NCI-H1105 treated with DMSO at 0.1 percent for 48 hours (cell line): Measurements from ENCODE around the gene NPL.

Source experiments
- DNase-seq: peaks from one replicate; lab custom pipeline; 2025; lab: John Stamatoyannopoulos, UW

Gene NPL

DNA sequence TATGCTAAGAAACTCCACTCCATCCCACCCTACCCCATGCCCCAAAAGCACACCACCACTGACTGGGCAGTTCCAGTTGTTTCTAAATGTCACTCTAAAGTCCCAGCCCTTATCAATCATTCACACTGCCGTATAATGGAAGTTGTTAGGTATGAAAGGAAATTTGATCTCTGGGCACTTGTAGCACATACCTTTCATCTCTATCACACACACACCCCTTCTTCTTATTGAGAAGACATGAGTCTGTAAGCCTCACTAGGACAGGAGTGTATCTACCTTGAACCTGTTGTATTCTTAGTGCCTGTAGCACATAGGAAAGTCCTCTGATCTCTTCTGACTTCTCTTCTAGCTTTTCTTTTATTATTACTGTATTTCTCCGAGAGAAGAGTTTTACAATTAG, 27.3 kb downstream of the NPL start:
- no peak for DNase-seq

DNA sequence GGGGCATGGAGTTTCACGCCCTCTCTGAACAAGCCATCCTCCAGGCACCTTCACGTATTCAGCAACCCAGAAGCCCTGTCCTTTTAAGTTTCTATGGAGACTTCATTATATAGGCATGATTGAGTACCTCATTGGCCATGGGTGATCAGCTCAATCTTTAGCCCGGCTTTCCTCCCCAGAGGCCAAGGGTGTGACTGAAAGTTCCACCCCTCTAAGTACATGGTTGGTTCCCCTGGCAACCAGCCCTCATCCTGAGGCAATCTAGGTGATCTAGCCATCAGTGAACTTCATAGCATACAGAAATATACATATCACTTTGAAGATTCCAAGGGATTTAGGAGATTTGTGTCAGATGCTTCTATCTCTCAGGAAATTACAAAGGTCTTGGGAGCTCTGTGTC, 28.2 kb downstream of the NPL start:
- DNase-seq = no peak

GRCh38 chr1:182823220-182823619, 33.6 kb downstream of the NPL start:
- DNase-seq = no peak

- no peak for DNase-seq
Measured at GRCh38 chr1:182826892-182827291, 37.3 kb downstream of the NPL start.

GRCh38 chr1:182829285-182829932, 39.8 kb downstream of the NPL start:
- DNase-seq = no peak

- no peak for DNase-seq
Measured at GRCh38 chr1:182833271-182833670, 43.7 kb downstream of the NPL start.

DNA sequence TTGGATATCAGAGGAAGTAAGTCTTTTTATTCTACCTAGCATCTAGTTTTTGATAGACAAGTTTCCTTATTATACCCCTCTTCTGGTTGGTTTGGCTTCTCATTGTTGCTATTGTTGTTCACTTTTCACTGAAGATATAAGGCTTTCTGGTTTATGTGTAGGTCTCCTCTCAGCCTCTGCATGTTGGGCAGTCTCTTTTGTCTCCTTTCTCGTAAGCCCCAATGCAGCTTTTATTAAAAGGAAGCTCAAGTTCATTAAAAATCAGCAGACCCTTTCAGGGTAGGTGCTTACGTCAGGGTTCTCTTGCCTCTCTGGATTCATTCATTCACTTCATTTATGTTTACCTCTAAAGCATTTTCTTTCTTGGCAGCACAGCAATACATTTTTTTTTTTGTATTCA, 44.8 kb downstream of the NPL start:
- DNase-seq = no peak

- DNase-seq = no peak
Measured at GRCh38 chr1:182835806-182836205, 46.2 kb downstream of the NPL start.

DNA sequence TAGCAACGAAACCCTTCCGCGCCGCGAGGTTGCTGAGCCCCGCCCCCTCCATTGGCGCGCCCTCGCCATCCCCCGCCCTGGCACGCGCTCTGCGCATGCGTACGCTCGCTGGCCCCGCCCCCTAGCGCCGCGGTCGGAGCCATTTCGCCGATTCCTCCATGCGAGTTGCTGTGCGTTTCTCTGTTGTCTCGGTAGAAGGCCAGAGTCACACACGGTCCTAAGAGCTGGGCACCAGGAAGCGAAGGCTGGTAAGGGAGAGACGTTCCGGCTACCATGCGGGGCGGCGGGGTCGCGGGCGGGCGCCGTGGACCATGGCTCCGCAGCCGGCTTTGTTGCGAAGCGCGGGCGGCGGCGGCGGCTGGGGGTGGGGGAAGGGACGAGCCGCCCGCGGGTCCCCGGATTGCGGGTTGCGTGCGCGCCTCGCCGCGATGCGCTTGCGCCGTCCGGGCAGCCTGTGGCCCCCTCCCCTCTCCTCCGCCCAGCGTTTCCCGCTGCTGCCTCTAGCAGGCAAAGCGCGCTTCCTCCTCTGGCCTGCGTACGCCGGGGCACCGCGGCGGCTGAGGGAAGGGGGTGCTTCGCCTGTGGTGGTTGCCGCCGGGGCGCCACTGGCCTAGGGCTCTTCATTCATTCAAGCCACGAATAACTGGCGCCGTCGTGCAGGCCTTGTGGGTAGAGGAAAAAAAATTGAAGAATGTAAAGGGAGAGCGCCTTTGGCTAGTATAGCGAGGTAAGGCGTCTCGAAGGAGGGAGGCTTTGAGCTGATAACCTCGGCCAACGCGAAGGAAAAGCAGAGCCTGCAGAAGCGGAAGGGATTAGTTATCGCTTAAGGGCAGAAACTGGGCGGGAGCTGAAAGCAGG, 49.9 kb downstream of the NPL start, which contains the start of gene DHX9:
DHX9 (plus strand) TSS at position 139 of the 858 bp plus-strand sequence. CDS start 3,220 bp downstream, outside the sequence.
- DNase-seq = peak; percentile 92

DNA sequence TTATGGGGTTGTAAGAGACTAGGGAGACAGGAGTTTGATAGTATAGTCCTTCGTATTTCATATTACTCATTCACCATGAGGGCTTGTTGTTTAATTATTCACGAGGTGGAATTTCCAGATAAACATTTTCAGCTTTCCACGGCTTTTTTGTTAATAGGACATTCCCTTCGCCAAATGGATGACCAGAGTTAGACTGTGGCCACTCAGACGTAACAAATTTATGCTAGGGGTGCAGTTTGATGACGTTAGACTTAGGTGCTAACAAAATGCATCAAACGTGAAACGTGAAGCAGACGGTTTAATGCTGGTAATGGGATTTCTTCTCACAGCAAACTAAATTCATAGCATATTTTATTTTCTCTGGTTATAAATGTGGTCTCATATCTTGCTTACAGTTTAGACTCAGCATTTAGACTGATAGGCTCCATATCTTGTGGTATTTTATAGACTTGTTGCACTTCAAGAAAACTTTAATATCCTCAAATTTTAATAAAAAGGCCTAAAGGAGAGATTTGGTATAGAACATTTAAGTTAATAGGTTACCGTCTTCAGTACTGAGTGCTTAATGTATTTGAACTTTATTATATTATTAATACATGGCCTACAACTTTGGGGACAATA, 51.9 kb downstream of the NPL start:
- no peak for DNase-seq

- DNase-seq = no peak
Measured at GRCh38 chr1:182842265-182842664, 52.7 kb downstream of the NPL start.

GRCh38 chr1:182845379-182845778, 55.8 kb downstream of the NPL start:
- DNase-seq = no peak

GRCh38 chr1:182845894-182846293, 56.3 kb downstream of the NPL start:
- no peak for DNase-seq

DNA sequence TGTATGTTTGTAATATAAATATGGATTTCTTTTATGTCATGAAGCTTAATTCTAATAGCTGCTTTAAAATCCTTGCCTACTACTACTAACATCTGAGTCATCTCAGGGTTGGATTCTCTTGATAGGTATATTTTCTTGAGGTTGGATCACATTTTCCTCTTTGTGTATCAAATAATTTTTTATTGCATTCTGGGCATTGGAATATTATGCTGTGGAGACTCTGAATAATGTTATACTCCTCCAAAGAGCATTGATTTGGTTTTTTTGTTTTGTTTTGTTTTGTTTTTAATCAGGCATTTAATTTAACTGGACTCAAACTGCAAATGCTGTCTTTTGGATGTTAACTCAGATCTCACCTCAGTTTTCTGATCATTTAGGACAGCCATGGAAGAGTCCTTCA, 57.5 kb downstream of the NPL start:
- no peak for DNase-seq

GRCh38 chr1:182848736-182849135, 59.2 kb downstream of the NPL start:
- no peak for DNase-seq

- no peak for DNase-seq
Measured at GRCh38 chr1:182850319-182850718, 60.7 kb downstream of the NPL start.

DNA sequence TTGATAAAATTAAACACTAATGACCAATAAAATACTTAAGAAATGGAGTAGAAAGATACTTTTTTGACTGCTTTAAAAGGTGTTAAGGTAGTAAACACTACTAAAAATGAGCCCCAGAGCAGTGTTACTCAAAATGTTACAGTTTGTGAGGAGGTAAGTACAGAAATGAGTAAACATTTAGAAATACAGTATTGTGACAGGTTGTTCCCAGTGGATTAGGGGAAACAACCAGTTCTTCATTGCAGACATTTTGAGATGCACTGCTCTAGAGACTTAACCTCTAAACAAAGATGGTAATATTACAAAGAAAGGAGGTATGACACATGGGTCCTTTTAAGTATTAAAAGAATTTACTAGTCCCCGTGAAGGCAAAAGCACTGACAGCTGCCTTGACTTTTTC, 62.3 kb downstream of the NPL start:
- no peak for DNase-seq

GRCh38 chr1:182855911-182856310, 66.3 kb downstream of the NPL start:
- DNase-seq = no peak

DNA sequence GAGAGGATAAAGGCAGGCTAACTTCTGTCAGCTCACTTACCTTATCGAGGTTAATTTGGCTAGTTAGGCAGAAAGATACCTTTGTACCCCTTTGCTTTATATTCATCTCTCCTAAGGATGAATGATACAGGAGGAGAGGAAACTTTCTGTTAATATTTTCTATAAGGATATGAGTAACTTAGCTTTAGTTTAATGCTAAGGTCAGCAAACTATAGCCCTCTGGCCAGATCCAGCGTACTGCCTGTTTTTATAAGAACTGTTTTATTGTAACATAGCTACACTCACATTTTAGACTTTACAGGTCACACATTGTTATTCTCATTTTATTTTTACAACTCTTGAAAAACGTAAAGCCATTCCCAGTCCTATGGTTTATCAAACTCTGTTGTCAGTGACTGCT, 67.6 kb downstream of the NPL start:
- DNase-seq = no peak

DNA sequence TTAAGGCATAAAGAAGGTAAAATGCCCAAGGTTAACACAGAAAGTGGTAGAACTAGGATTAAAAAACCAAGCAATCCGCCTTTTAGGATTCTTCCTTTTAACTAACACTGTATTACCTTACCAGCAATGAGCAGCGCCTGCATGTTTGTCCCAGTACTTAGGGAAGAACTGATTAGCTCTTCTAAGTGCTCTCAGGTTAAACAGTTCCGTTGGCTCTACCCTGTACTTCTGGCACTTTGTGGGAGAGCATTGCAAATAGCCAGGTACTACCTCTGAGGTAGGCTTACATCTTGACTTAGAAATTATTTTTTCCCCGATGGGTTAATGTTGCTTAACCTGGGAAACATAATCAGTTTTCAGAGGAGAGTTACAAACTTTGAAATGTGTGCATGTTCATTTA, 71.1 kb downstream of the NPL start:
- DNase-seq = no peak

DNA sequence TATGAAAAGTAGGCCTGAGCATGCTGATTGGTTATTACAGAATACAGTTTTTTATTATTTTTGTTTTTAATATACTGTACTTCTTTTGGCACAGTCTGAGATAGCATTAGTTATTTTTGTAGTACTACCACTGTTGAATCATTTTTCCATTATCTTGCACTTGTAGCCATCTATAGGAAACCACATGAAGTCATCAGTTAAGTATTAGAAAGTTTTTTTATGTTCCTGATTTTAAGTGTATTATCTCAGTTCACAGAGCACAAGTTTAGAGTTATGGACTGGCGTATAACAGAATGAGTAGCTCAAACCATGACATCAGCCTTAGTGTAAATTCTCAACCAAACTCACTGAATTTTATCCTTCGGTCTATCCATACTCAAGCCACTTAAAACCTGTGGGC, 72.4 kb downstream of the NPL start:
- DNase-seq = no peak

DNA sequence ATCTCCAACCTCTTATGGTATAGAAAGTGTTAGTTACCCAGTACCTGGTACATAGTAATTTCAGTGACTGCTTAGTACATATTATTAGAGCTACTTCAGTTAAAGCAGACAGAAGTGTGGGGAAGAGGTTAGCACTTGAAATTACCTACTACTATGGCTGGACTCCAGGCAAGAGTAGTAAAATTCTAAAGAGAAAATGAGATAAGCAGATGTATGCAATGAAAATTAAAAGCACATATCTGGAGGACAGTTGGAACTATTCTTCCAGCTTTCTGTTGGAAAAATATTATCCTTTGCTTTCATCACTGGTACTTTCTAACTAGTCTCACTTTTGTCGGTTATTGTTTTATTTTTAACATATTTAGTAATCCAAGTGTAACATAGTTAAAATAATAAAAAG, 73.3 kb downstream of the NPL start:
- DNase-seq = no peak

DNA sequence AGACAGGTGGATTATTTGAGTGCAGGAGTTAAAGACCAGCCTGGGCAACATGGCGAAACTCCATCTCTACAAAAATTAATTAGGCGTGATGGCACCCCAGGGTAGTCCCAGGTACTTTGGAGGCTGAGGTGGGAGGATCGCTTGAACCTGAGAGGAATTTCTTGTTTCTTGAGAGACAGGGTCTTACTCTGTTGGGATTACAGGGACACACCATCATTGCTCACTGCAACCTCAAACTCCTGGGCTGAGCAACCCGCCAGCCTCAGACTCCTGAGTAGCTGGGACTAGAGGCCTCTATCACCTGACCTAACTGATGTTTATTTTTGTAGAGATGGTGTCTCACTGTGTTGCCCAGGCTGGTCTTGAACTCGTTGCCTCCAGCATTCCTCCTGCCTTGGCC, 74.4 kb downstream of the NPL start:
- no peak for DNase-seq
